GM23338 (cell line): ENCODE data around the gene HRAS. TPM values are rescaled to one million over a fixed set of nuclear protein-coding genes. Genes with fewer than 3 reads are reported as not detected.

Experiments
- ATAC-seq: fragments of 200-7000 bp; cut with Tn5 transposase; 3 replicates; pipeline ENCODE4 v1.9.1; 2020
- DNase-seq: peaks from one replicate; pipeline ENCODE4 v3.0.0-alpha.2; 2015; ENCODE audit warnings: low spot score
- H2AFZ ChIP-seq: fragments of 200-600 bp; sonication (generic); 2 replicates; pipeline ENCODE4 v1.8.0; 2016; ENCODE audit warnings: antibody characterized with exemption, mild to moderate bottlenecking, moderate library complexity
- H3F3A ChIP-seq: fragments of 200-600 bp; sonication (generic); replicated peaks from 2 replicates; pipeline ENCODE4 v1.8.0; 2017; ENCODE audit warnings: antibody characterized with exemption, mixed run types, low read depth
- H3K27ac ChIP-seq: fragments of 200-600 bp; sonication (generic); 2 replicates; pipeline ENCODE4 v1.6.1; 2016; ENCODE audit warnings: low read depth
- H3K27me3 ChIP-seq: fragments of 200-600 bp; sonication (generic); 2 replicates; pipeline ENCODE4 v1.8.0; 2016; ENCODE audit warnings: mild to moderate bottlenecking, mixed run types, moderate library complexity; ENCODE audit not compliant: insufficient read depth
- H3K36me3 ChIP-seq: fragments of 200-600 bp; sonication (generic); 2 replicates; pipeline ENCODE4 v1.8.0; 2016; ENCODE audit warnings: mild to moderate bottlenecking; ENCODE audit not compliant: insufficient read depth
- H3K4me1 ChIP-seq: fragments of 200-600 bp; sonication (generic); 2 replicates; pipeline ENCODE4 v1.8.0; 2016; ENCODE audit warnings: mild to moderate bottlenecking, moderate library complexity; ENCODE audit not compliant: insufficient read depth
- H3K4me2 ChIP-seq: fragments of 200-600 bp; sonication (generic); 2 replicates; pipeline ENCODE4 v1.7.1; 2017; ENCODE audit warnings: mixed run types
- H3K4me3 ChIP-seq: fragments of 200-600 bp; sonication (generic); 2 replicates; pipeline ENCODE4 v1.6.1; 2016; ENCODE audit warnings: mixed run types
- H3K79me2 ChIP-seq: fragments of 200-600 bp; sonication (generic); replicated peaks from 2 replicates; pipeline ENCODE4 v1.8.0; 2017; ENCODE audit warnings: mild to moderate bottlenecking; ENCODE audit not compliant: insufficient read depth
- H3K9me2 ChIP-seq: fragments of 200-600 bp; sonication (generic); 2 replicates; pipeline ENCODE4 v1.8.0; 2017; ENCODE audit not compliant: insufficient read depth
- H4K20me1 ChIP-seq: fragments of 200-600 bp; sonication (generic); replicated peaks from 2 replicates; pipeline ENCODE4 v1.8.0; 2017; ENCODE audit warnings: mild to moderate bottlenecking; ENCODE audit not compliant: insufficient read depth
- H3K27ac Mint-ChIP-seq: 2 replicates; pipeline ENCODE4 v1.8.0; 2020; ENCODE audit warnings: inconsistent platforms, mild to moderate bottlenecking, moderate library complexity, mixed read lengths
- H3K27me3 Mint-ChIP-seq: 3 replicates; pipeline ENCODE4 v1.8.0; 2022; ENCODE audit warnings: low read depth, mild to moderate bottlenecking, moderate library complexity, mixed read lengths, inconsistent platforms; ENCODE audit not compliant: insufficient read depth, poor library complexity
- H3K36me3 Mint-ChIP-seq: 3 replicates; pipeline ENCODE4 v1.8.0; 2021; ENCODE audit warnings: low read depth, mild to moderate bottlenecking, inconsistent platforms, moderate library complexity, mixed read lengths
- H3K4me1 Mint-ChIP-seq: 3 replicates; pipeline ENCODE4 v1.8.0; 2020; ENCODE audit warnings: mild to moderate bottlenecking, inconsistent platforms, mixed read lengths
- H3K4me3 Mint-ChIP-seq: 3 replicates; pipeline ENCODE4 v1.8.0; 2021; ENCODE audit warnings: moderate library complexity, mild to moderate bottlenecking, inconsistent platforms, mixed read lengths
- H3K9me3 Mint-ChIP-seq: 3 replicates; pipeline ENCODE4 v1.8.0; 2020; ENCODE audit warnings: moderate library complexity, mild to moderate bottlenecking, inconsistent platforms, mixed read lengths
- CTCF ChIP-seq, 2 experiments: fragments of 200-600 bp in 1 of 2; sonication (generic) in 1 of 2; conservative IDR thresholded peaks; 2 replicates each; pipeline versions ENCODE4 v1.5.1 to v1.6.1; 2016 to 2017; ENCODE audit warnings: antibody characterized with exemption in 2 of 2, low read depth in 2 of 2, mild to moderate bottlenecking in 2 of 2, moderate library complexity in 1 of 2
- EZH2 ChIP-seq: fragments of 200-600 bp; sonication (generic); IDR thresholded peaks from one replicate; pipeline ENCODE4 v1.8.0; 2017; ENCODE audit warnings: antibody characterized with exemption, mild to moderate bottlenecking, low read depth; ENCODE audit not compliant: unreplicated experiment
- EZH2phosphoT487 ChIP-seq: fragments of 200-600 bp; sonication (generic); IDR thresholded peaks from one replicate; pipeline ENCODE4 v1.8.1; 2018; ENCODE audit warnings: antibody characterized with exemption; ENCODE audit not compliant: unreplicated experiment
- NANOG ChIP-seq: IDR thresholded peaks from 2 replicates; pipeline ENCODE4 v1.6.1; 2016; ENCODE audit warnings: antibody characterized with exemption, borderline replicate concordance
- REST ChIP-seq: IDR thresholded peaks from one replicate; pipeline ENCODE4 v1.6.1; 2018; ENCODE audit warnings: antibody characterized with exemption; ENCODE audit not compliant: unreplicated experiment
- STAT1 ChIP-seq: IDR thresholded peaks from one replicate; pipeline ENCODE4 v1.6.1; 2016; ENCODE audit warnings: antibody characterized with exemption; ENCODE audit not compliant: unreplicated experiment
- ZNF114 ChIP-seq: fragments of 250-450 bp; sonication (Bioruptor Pico); IDR thresholded peaks from 2 replicates; pipeline ENCODE4 v1.5.0; 2020; ENCODE audit warnings: mild to moderate bottlenecking, moderate library complexity
- polyA plus RNA-seq: library from polyadenylated mRNA; unstranded; fragments of >200 nt; fragmentation: Nextera tagmentation; extraction: Ambion mirVana; gene quantifications from 2 replicates; pipeline ENCODE4 v1.2.1, GENCODE V29; 2016
- total RNA-seq: library from RNA; depleted of rRNA; stranded (reverse); fragments of >200 nt; shearing (Covaris generic); gene quantifications from 2 replicates; pipeline ENCODE4 v1.2.3, GENCODE V29; 2014

The HRAS gene
- total and polyA plus RNA-seq, 2 experiments from 2014 or later: 37.9 to 48.7 TPM

DNA sequence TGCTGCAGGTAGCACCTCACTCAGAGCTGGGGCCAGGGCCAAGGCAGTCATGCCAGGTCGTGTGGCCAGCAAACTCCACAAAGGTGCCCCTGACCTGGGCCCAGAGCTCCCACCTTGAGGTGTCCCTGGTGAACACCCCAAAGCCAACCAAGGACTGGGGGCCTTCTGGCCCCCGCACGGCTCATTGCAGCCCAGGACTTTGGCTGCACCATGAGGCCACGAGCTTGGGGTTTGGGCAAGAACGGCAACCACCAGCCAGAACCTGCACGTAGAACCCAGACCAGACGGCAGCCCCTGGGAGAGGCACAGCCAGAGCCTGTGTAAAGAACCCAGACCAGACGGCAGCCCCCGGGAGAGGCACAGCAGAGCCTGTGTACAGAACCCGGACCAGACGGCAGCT, 9.8 kb upstream of the HRAS start:
- peaks cover 11% of the 10 kb centered on the region for H3K27me3 Mint-ChIP-seq
- ATAC-seq: no peak

GRCh38 chr11:544817-545166, 9.4 kb upstream of the HRAS start:
- no peak overlapping the region for H3K4me2 ChIP-seq
- no peak overlapping the region for H2AFZ ChIP-seq
- no peaks in the 10 kb centered on the region for H3K9me2 ChIP-seq
- no peaks in the 10 kb centered on the region for H3K27me3 ChIP-seq
- H3K27ac Mint-ChIP-seq: no peak overlapping the region
- H3K79me2 ChIP-seq: no peaks in the 10 kb centered on the region
- H4K20me1 ChIP-seq: no peaks in the 10 kb centered on the region
- H3K4me1 ChIP-seq: no peaks in the 10 kb centered on the region
- DNase-seq (no peak), ATAC-seq (no peak)
- no peak overlapping the region for H3K27ac ChIP-seq
- no peaks in the 10 kb centered on the region for H3K9me3 Mint-ChIP-seq
- TF ChIP-seq STAT1 (no peak), REST (no peak), CTCF (conservative IDR thresholded peaks at IDR 0.05; ENCODE audit: low read depth in 2 of 2) (no peak), ZNF114 (CRISPR knock-in tag) (no peak), EZH2phosphoT487 (no peak), NANOG (no peak), EZH2 (no peak)
- no peak overlapping the region for H3K4me3 ChIP-seq
- peaks cover 3% of the 10 kb centered on the region; the same call in 2 of the 3 replicates for H3K36me3 Mint-ChIP-seq
- H3K4me1 Mint-ChIP-seq: no peaks in the 10 kb centered on the region; the same call in 2 of the 3 replicates
- H3F3A ChIP-seq: no peaks in the 10 kb centered on the region
- H3K4me3 Mint-ChIP-seq: no peak overlapping the region
- H3K36me3 ChIP-seq: no peaks in the 10 kb centered on the region
- H3K27me3 Mint-ChIP-seq: peaks cover 12% of the 10 kb centered on the region

More for the DNA sequence above, 9.8 kb upstream of the HRAS start:
- Histone ChIP-seq H3K27me3 (no peaks in the 10 kb centered on the region), H2AFZ (no peak overlapping the region), H3K4me3 (no peak overlapping the region), H3K36me3 (no peaks in the 10 kb centered on the region), H3K4me2 (no peak overlapping the region), H3K27ac (no peak overlapping the region), H4K20me1 (no peaks in the 10 kb centered on the region), H3K4me1 (no peaks in the 10 kb centered on the region), H3F3A (no peaks in the 10 kb centered on the region), H3K79me2 (no peaks in the 10 kb centered on the region), H3K9me2 (no peaks in the 10 kb centered on the region)
- no peak for TF ChIP-seq EZH2
- H3K4me1 Mint-ChIP-seq: no peaks in the 10 kb centered on the region; the same call in 2 of the 3 replicates
- DNase-seq: no peak
- H3K36me3 Mint-ChIP-seq: peaks cover 3% of the 10 kb centered on the region; the same call in 2 of the 3 replicates
- H3K9me3 Mint-ChIP-seq: no peaks in the 10 kb centered on the region
- no peak overlapping the region for H3K27ac Mint-ChIP-seq
- H3K4me3 Mint-ChIP-seq: no peak overlapping the region
